Right renal pelvis (tissue), 4 donors: ENCODE results near the gene TIPARP. TPM values are rescaled to one million over a fixed set of nuclear protein-coding genes. Genes with fewer than 3 reads are reported as not detected.
"Not testable (repeated sequence)": the region's sequence is repeated elsewhere in the genome, so short reads cannot be mapped to it uniquely, and the experiment has no call there.

Source experiments
- DNase-seq, 4 donors: peaks; one replicate each; pipeline ENCODE4 v3.0.0-alpha.2; 2013; ENCODE audit warnings: low read depth in 4 of 4, low spot score in 3 of 4, missing footprints in 1 of 4
- polyA plus RNA-seq, 4 donors: library from polyadenylated mRNA; unstranded; fragments of 120-200 nt; gene quantifications; one replicate each; pipeline ENCODE4 v1.2.1, GENCODE V29; 2013; ENCODE audit not compliant: insufficient read length in 4 of 4

TIPARP gene
- polyA plus RNA-seq, 4 donors: 22.1 to 31.1 (median 28.6) TPM

DNA sequence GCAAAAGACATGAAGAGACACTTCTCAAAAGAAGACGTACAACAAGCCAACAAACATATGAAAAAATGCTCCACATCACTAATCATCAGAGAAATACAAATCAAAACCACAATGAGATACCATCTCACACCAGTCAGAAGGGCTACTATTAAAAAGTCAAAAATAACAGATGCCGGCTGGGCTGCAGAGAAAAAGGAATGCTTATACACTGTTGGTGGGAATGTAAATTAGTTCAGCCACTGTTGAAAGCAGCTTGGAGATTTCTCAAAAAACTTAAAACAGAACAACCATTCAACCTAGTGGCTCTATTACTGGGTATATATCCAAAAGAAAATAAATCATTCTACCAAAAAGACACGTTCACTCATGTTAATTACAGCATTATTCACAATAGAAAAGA is 60.3 kb downstream of the TIPARP start:
- not testable (repeated sequence) for DNase-seq

DNA sequence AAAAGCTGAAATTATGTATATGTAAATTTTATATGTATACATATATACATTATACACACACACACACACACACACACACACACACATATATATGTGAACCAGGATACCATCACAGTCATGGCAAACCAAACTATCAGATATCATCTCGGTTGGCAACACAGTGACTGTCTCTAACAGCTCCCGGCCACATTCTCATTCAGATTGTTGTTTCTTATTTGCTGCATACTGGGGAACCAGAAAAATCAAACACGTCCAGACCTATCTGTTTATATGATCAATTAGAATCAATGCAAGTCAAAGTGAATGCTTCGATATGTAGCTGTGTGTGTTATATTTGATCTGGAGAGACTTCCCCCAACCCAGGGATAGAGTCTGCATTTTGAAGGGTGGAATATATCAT is 61.1 kb downstream of the TIPARP start:
- no peak for DNase-seq

DNA sequence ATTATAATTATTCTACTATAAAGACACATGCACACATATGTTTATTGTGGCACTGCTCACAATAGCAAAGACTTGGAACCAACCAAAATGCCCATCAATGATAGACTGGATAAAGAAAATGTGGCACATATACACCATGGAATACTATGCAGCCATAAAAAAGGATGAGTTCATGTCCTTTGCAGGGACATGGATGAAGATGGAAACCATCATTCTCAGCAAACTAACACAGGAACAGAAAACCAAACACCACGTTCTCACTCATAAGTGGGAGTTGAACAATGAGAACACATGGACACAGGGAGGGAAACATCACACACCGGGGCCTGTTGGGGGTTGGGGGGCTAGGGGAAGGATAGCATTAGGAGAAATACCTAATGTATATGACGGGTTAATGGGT is 62.7 kb downstream of the TIPARP start:
- not testable (repeated sequence) for DNase-seq

DNA sequence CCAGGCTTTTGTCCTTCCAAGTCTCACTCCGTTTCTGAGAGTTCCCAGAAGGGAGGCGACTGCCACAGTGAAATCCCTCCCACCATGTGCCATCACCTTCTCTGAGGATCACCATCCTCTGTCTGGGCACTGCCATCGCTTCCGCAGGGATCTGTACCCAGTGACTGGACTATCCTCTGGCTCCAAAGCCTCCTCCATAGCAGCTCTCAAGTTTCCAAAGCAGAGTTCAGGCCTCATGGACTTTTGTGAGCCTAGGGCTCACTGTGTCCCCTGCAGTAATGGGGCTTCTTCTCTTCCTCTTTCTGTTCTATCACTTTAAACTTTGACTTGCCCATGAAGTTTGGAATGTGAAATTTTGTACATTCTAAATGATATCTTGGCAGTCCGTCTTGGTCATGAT is 63.9 kb downstream of the TIPARP start:
- no peak for DNase-seq

DNA sequence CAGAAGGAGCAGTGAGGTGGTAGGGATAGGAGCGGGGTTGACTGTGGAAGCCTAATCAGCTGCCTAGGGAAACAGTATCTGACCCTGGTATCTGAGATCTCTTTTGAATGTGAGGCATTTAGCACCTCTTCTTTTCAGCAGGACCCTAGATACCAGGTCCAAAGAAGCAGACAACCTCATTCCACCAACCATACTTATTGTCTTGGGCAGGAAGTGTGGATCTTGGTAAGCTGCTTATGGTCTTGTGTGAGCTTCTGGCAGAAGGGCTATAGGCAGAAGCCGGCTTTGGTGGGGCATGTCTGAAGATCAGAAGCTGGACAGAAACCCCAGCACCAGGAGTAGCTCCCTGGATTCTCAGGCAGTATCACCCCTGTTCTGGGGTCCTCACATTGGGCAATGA is 65.6 kb downstream of the TIPARP start:
- no peak for DNase-seq

DNA sequence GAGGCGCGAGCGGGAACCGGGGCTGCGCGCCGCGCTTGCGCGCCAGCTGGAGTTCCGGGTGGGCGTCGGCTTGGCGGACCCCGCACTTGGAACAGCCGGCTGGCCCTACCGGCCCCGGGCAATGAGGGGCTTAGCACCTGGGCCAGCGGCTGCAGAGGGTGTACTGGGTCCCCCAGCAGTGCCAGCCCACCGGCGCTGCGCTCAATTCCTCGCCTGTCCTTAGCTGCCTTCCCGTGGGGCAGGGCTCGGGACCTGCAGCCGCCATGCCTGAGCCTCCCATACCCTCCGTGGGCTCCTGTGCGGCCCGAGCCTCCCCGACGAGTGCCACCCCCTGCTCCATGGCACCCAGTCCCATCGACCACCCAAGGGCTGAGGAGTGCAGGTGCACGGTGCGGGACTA is 66.2 kb downstream of the TIPARP start:
- not testable (repeated sequence) for DNase-seq

DNA sequence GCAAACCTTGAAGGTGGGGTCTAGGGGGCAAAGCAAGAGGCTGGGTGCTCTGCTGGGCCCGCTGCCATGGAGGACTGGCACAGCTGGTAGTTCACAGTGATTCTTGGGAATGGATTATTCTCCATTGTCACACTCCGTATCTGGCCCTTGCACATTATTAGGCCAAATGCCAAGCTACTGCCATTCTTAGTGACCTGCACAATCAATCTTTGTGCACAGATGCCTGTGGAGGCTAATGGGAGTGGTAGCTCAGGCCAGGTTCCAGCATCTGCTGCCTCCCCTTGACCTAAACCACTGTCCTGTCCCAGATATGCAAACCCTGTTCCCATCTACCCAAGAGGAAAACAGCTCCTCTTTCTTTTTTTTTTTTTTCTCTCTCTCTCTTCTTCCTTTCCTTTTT is 67.5 kb downstream of the TIPARP start:
- DNase-seq: no peak

DNA sequence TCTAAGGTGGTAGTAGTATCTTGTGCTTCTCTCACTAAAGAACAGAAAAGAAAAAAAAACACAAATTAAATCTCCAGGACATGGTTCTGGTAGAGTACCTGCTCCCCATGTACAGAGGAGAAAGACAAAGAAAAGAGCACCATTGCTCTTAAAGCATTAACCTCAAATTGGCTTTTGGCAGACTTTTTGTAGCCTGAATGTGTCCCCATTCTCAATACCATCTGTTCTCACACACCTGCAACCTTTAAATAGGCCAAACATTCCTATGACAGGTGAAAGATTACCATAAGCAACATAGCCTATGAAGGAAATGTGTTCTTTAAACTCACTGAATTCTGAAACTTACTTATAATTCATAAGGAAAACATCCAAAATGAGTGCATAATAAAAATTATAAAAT is 68.0 kb downstream of the TIPARP start:
- DNase-seq: no peak

DNA sequence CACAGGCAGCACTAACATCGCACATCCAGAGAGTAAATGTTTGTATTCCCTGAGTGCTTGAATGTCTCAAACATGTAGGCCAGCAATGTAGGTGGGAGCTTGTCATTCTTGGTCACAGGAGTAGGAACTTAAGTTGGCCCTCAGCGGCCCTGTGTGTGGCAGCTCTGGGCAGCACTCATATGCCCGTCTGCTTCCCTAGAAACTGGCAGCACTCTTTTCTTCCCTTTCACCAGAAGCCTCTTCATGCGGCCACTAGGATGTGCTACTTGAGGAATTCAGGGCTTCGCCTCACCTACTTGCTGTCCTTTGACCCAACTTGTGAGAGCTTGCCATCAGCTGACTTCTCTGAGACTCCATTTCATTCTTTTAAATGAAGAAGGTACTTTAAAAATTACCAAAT is 69.5 kb downstream of the TIPARP start:
- DNase-seq: no peak

DNA sequence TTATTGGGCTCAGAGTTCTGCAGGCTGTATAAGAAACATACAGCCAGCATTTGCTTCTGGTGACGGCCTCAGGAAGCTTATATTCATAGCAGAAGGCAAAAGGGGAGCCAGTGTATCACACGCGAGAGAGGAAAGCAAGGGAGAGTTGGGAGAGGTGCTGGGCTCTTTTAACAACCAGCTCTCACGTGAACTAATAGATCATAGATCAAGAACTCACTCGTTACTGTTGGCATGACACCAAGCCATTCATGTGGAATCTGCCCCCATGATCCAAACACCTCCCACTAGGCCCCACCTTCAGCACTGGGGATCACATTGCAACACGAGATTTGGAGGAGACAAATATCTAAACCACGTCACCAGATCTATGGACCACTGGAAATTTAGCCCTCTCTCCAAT is 70.2 kb downstream of the TIPARP start:
- DNase-seq: no peak

DNA sequence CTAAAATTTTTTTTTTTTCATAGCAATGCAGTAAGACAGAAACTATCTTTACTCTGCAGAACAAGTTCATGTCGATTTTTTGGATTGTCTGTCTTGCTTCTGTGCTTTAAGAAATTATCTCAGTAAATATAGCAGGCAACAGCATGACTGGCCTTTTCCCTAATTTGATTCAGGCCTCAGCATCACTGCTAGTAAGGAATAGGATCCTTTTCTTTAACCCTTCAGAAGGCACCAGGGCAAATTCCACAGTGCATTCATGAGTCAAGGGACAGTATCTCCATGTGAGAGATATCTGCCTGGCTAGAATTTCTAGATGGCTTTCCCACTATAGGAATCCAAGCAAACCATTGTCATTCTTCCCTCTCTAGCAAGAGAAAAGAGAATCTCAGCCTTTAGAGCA is 71.4 kb downstream of the TIPARP start:
- no peak for DNase-seq

DNA sequence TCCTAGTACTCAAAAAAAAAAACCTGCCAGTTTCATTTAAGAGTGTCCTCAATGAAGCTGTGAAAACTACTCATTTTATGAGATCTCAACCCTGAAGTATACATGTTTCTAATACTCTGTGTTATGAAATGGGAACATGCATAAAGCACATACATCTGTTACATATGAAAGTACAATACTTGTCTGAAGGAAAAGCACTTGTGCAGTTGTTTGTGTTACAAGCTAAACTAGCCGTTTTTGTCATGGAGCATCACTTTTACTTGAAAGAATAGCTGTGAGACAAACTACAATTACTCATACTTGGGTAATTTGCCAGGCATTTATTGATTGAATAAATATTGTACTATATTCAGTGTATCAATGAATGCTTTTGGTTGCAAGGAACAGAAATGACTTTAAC is 72.7 kb downstream of the TIPARP start:
- DNase-seq: no peak

DNA sequence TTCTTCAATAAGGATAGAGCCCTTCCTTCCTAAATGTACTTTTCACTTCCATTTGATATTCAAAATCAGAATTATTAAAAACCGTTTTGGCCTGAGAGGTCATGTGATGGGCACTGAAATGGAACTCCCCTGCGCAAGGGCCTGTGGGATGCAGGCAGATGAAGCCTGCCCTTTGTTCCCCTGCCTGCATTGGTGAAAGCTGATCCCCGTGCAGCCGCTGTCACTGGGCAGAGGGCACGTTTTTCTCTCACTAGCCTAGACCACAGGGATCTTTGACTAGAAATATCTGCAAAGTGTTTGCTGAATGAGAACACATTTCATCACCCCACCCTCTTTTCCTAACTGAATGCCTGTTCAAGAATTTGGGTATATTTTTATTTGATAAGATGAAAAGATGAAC is 74.9 kb downstream of the TIPARP start:
- no peak for DNase-seq

DNA sequence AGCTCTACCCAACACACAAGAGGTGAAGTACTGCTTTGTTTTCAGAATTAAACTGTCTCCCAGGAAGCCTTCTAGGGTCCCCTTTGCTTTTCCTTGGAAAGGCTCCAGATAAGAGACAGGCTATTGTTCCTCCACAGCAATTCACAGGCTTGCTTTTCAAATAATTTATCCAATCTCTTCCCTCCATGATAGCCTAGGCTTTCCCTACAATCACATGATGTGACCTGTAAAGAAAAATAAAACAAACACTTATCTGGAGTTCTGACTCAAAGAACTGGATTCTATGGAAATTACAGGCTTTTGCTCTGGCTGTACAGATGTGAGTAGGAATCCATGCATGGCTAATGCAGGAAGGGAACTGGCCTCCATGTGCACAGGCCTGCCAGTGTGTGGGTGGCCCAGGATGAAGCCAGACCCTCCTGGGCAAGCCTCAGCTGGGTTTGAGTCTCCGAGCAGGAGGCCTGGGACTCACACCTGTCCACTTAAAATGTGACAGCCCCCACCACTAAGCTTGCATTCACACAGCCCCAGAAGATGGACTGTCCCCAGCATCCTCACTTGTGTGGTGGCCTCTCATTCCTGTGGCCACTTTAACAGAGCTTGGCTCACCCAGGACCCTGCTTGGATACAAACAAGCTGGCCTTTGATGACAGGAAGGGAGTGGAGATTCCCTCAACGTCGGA is 75.9 kb downstream of the TIPARP start:
- DNase-seq: no peak

DNA sequence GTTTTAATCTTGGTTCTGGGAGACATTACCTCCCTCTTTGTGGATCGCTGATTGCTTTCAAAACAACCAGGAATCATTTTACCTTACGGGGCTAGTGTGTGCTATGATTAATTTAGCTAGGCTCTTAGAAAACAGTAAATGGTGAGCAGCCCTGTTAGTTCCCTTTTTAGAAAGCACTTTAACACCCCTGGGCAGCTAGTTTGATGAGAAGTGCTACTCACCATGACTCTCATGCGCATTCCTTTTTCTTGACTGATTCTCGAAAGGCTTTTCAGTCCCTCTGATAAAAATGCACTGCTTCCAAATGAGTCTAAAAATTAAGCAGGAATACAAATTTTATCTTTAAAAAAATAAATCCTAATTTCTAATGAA is 76.5 kb downstream of the TIPARP start:
- DNase-seq: no peak

DNA sequence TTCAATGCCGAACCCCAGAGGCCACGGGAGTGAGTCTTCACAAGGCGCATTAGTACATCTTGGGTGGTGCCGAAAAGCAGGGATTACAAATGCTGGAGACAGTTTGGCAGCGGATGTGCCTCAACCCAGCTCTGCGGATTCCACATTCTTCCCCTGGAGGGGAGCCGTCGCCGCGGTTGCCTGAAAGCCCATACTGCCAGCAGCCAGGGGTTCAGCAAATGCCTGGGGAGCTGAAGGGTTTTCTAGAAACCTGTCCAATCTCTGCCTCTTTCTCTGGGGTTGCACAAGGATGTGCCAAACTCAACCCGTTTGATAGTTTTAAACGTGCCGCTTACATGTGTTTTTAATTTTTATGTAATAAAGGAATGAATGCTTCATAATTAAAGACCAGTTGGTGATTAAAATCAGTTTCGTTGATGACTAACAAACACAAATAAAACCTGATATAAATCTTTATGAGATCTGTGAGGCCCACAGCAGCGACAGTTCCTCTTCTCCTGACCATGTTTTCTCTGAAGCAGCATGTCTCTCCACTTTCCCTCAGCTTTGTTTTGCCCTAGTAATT is 77.2 kb downstream of the TIPARP start:
- DNase-seq: no peak

Other genes starting within 250 kb of the TIPARP start
- gene SSR3, start 119.5 kb upstream of the TIPARP start, polyA plus RNA-seq: 100 to 1,000 TPM; 136 to 152 (median 149) TPM
- 1 to 10 TPM; 2.0 to 3.0 (median 2.6) TPM for gene LEKR1, start 151.8 kb downstream of the TIPARP start, polyA plus RNA-seq